Ishikawa (cell line): Measurements from ENCODE around the gene ARHGAP12.

ENCODE experiments used
- CEBPB ChIP-seq: IDR thresholded peaks from 2 replicates; pipeline ENCODE4 v1.6.1; 2012
- CREB1 ChIP-seq: IDR thresholded peaks from 2 replicates; pipeline ENCODE4 v1.6.1; 2012; ENCODE audit warnings: low read depth
- EP300 ChIP-seq: IDR thresholded peaks from 2 replicates; pipeline ENCODE4 v1.6.1; 2012; ENCODE audit warnings: borderline replicate concordance
- FOXM1 ChIP-seq: IDR thresholded peaks from 2 replicates; pipeline ENCODE4 v1.6.1; 2012; ENCODE audit warnings: low read depth, borderline replicate concordance
- RAD21 ChIP-seq: IDR thresholded peaks from 2 replicates; pipeline ENCODE4 v1.6.1; 2012; ENCODE audit warnings: low read depth
- REST ChIP-seq: IDR thresholded peaks from 2 replicates; pipeline ENCODE4 v1.6.1; 2012; ENCODE audit warnings: low read depth, mild to moderate bottlenecking
- TAF1 ChIP-seq: IDR thresholded peaks from 2 replicates; pipeline ENCODE4 v1.6.1; 2012; ENCODE audit warnings: low read depth, mild to moderate bottlenecking
- TCF12 ChIP-seq: IDR thresholded peaks from 2 replicates; pipeline ENCODE4 v1.6.1; 2012; ENCODE audit warnings: low read depth
- TEAD4 ChIP-seq: IDR thresholded peaks from 2 replicates; pipeline ENCODE4 v1.6.1; 2012
- YY1 ChIP-seq: IDR thresholded peaks from 2 replicates; pipeline ENCODE4 v1.6.1; 2012; ENCODE audit warnings: low read depth
- ZBTB7A ChIP-seq: IDR thresholded peaks from 2 replicates; pipeline ENCODE4 v1.6.1; 2012; ENCODE audit warnings: low read depth
- TF ChIP-seq, protein P1 (sequence below): IDR thresholded peaks from 2 replicates; pipeline ENCODE4 v1.6.1; 2012

DNA sequence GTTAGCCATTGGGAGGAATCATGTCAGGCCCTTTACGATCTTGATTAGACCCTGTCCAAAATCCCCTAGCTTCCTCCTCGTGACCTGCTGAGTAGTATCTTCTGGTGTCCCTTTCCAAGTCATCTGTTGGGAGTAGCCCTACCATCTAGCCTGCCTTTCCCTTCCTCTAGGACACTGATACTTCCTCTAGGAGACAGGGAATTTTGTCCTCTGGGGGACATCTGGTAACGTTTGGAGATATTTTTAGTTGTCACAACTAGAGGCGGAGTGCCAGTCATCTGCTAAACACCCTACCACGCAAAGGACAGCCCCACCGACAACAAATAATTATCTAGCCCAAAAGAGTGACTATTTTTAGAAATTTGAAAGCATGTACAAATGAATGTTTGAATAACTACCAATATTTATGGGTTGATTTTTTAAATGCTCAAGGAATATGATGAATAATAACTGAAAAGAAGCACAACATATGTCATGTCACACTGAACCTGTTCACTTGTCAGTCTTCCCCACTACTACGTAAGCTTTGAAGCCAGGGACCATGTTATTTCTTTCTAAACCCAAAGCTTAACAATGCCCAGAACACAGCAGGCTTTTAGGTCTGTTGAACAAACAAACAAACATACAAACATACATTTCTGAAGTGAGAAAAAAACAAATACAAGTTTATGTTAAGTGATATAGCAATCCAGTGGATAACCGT, 105.9 kb downstream of the ARHGAP12 start:
- TF ChIP-seq TAF1, result no peak
- TF ChIP-seq RAD21, result no peak
- TF ChIP-seq, protein P1, sequence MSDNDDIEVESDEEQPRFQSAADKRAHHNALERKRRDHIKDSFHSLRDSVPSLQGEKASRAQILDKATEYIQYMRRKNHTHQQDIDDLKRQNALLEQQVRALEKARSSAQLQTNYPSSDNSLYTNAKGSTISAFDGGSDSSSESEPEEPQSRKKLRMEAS, result no peak
- TF ChIP-seq FOXM1, result no peak
- no peak for TF ChIP-seq REST
- no peak for TF ChIP-seq YY1
- TF ChIP-seq CEBPB, result no peak
- no peak for TF ChIP-seq EP300
- no peak for TF ChIP-seq TCF12
- TF ChIP-seq CREB1, result no peak
- no peak for TF ChIP-seq TEAD4
- no peak for TF ChIP-seq ZBTB7A
